NCI-H2081 (cell line): ENCODE results near the gene SLC30A9.

Source experiments
- DNase-seq, 2 experiments: peaks; one replicate each; lab custom pipeline; 2025; lab: John Stamatoyannopoulos, UW

The SLC30A9 gene

DNA sequence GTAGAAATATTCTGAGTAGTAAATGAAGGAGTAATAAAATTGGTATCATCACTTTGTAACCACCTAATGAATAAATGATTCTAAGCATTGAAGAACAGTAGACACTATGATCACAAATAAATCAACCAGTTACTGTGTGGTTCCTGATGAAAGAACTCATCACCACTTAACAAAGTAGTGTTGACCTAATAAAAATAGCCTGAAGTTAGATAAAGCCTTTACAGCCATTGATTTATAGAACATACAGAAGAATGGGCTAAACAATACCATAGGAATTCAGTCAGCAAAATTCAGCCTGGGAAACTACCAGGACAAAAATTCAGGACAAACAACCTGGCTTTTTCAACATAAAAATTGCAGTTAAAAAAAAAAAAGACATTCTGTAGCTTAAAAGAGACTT lies 9.0 kb downstream of the SLC30A9 start:
- no peak for DNase-seq

DNA sequence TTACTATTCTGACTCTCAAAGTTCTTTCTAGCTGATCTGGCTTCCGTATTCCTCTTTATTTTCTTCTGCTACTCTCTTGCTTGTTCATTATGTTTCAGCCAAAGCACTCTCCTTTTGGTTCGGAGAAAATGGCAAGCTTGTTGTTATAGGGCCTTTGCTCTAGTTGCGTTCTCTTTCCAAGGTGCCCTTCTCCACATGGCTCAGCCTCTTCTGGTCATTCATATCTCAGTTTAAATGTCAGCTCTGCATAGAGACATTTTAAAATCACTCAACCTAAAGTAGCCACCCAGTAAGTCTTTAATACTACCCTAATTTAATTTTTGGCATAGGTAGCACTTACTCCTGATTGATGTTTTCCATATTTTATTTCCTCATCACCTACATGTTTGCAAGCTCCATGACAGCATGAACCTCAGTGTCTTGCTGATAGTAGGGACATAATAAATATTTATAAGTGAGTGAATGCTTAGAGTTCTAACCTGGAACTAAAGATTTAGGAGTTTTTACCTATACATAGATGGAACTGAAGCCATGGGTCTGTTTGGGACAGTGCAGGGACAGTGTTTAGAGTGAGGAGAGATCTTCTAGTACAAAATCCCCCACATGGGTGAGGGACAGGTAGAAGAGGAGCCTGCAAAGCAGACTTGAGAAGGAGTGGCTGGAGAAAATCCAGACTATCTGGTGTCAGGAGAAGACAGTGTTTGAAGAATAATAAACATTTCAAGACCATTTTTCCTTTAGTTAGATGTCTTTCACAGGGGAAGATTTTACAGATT lies 17.9 kb downstream of the SLC30A9 start:
- DNase-seq = no peak

DNA sequence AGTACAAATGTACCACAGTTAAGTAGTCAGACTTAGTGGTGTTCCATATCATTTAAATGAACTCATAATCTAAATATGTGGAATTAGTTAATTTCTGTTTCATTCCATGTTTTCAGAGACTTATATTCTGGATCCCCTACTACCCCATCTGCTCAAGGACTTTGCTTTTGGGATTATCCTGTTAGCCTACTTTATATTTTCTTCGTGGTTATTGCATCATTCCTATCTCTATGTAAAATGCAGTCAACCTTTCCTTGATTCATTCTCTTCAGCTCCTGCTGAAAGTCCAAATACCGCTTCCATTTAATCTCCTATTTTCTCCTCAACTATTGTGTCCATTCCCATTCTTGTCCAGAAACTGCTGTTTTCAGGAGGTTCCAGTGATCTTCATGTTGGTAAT lies 25.1 kb downstream of the SLC30A9 start:
- no peak for DNase-seq

DNA sequence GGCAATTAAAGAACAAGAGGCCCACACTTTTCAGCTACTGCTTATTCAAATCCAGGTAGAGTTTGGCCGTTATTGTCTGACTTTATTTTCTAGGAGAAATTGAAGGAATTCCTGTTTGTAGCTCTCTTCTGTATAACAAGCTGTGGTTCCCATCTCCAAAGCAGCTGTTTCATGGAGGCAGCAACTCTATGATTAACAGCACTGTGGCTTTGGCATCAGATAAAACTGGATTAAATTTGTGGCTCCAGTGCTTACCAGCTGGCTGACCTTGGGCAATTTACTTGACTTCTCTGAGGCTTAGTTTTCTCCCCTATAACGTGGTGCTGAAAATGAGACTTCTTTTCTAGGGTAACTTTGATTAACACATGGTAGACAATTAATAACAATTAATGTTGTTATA lies 28.1 kb downstream of the SLC30A9 start:
- DNase-seq = no peak

DNA sequence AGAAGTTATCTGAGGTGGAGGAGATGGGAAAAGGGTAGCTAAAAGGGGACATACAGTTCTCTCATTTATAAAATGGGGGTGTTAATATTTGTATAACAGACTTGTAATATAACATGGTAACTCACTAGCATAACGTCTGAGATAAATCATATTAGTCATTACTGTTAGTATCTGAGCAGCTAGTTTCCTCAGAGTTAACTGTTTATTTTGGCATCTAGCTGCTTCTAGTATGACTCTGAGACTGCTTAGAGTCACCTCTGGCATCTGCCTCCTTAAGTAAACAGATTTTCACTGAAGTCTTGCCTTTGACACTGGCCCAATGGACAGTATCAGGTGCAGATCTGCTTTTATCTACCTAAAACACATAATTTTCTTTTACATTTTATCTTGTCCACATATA lies 58.1 kb downstream of the SLC30A9 start:
- no peak for DNase-seq

DNA sequence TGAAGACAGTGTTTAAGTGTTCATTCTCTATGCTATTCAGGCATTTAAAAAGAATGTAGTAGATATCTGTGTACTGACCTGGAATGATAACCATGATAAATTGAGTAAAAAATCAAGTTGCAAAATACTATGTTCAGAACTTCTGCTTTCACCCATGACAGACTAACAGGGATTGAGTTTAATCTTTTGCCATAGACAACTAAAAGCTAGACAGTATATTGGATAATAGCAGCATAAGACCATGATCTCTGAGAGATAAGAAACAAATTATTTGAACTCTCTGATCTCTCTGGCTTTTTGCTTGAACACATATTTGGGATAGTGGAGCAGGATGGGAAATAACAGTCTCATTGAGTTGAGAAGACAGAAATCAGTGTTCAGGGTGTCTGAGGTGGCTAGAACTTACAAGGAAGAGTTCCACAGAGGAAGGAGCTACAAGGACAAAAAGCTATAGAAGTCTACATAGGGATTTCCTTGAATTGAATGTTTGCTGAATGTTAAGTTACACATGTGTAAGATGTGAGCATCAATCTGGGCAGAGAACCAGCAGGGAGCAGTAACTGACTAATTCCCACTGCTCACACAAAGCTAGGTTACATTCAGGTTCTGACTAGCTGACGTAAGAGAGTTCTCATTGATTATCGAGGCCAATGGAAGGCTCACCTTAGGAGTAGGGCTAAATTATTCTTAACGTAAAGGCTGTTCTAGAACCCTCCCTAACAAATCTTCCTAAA lies 60.4 kb downstream of the SLC30A9 start:
- no peak for DNase-seq

DNA sequence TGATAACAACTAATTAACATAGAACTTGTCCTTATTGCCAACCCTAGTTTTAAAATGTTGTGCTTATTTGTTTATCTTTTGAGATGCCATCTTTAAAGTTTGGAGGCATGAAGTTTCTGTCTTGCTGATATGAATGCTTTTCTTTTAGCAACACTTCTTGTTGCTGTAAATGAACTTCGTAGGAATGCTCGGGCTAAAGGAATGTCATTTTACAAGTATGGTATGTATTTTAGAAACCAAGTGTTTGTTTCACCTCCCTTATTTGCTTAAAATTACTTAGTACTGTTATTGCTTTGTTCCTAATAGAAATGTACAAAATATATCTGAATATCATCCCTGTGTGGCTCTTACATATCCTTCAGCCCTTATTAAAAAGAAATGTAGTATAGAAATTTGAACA lies 76.1 kb downstream of the SLC30A9 start:
- no peak for DNase-seq

- DNase-seq = no peak
Observed at GRCh38 chr4:42067264-42067663, 76.9 kb downstream of the SLC30A9 start.

DNA sequence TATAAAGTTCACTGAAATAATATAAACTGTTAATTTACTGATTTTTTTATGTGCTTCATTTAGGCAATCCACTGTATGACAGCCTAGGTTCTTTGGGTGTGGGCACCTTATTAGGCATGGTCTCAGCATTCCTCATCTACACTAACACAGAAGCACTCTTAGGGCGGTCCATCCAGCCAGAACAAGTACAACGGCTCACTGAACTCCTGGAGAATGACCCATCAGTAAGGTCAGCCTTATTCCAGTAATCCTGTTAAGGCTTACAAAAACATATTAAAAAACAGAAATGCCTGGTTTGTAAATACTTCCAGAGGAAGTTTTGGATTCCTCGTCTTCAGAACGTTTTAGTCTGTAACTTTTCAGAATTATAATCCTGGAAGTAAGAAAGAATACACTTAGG lies 80.1 kb downstream of the SLC30A9 start:
- DNase-seq = no peak

- DNase-seq = no peak
Observed at GRCh38 chr4:42074294-42074693, 84.0 kb downstream of the SLC30A9 start.

- DNase-seq = no peak
Observed at GRCh38 chr4:42078184-42078801, 88.0 kb downstream of the SLC30A9 start.

- no peak for DNase-seq
Observed at GRCh38 chr4:42080306-42080705, 90.0 kb downstream of the SLC30A9 start.

- DNase-seq = no peak
Observed at GRCh38 chr4:42083816-42084215, 93.5 kb downstream of the SLC30A9 start.

GRCh38 chr4:42088386-42088785 lies 98.1 kb downstream of the SLC30A9 start:
- DNase-seq = no peak

DNA sequence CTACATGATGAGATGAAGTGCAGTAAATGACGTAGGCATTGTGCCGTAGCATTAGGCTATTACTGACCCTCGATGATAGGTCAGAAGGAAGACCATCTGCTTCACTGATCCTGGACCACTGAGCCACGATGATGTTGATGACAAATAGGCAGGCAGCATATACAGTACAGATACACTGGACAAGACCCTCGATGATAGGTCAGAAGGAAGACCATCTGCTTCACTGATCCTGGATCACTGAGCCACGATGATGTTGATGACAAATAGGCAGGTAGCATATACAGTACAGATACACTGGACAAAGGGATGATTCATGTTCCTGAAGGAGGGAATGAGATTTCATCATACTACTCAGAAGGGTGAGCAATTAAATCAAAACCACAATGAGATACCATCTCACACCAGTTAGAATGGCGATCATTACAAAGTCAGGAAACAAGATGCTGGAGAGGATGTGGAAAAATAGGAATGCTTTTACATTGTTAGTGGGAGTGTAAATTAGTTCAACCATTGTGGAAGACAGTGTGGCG lies 111.2 kb downstream of the SLC30A9 start:
- no peak for DNase-seq

DNA sequence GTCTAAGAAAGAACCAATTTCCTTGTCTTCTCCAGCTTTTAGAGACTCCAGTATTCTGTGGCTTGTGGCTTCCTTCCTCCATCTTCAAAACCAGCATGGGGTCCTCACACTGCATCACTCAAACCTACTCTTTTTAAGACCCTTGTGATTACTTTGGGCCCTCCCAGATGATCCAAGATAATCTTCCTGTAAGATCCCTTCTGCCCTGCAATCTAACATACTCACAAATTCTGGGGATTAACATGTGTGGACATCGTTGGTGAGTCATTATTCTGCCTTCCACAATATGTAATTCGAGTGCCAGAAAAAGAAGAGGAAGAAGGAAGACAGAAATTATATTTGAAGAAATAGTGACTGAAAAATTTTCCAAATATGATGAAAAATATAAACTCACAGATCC lies 114.2 kb downstream of the SLC30A9 start:
- DNase-seq = no peak

GRCh38 chr4:42112846-42113245 lies 122.5 kb downstream of the SLC30A9 start:
- no peak for DNase-seq

DNA sequence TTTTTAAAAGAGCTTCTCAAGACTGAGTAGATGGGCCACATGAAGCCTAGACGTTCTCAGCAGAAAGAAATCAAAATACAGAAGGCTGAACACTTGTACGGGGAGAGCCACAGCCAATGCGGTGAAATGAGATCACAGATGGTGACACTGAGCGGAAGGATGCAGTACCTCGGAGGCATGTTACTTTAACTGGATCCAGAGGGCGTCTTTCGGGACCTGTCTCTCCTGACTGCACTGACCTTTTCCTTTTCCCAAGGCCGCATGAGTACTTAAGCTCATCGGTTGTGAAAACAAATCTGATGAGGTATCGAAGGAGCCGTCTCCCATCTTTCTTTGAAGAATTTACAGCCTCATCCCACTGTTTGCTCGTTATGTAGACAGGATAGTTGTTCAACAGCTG lies 129.6 kb downstream of the SLC30A9 start:
- DNase-seq = no peak

GRCh38 chr4:42122237-42122636 lies 131.9 kb downstream of the SLC30A9 start:
- no peak for DNase-seq

DNA sequence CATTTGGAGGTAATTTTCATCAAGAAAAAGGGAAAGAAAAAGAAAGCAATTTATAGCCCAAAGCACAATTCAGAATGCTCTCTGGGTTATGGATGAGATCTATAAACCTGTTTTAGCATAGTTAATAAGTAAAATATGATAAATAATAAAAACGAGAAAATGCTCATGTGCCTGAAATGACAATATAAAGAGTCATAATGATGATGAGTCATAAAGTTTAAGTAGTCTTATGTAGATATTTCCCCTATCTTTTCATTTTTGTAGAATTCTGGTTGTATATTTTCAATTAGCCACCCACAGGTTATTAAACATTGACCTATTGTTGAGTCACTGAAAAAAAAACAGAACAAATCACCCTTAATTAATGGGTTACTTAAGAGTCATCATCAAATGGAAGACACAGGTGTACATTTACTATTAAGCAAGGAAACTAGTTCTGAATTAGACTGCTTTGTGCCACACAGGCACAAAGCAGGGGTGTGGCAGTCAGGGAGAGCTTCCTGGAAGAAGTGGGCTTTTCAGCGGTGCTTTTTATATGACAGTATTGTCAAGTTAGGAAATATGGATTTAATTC lies 132.8 kb downstream of the SLC30A9 start:
- DNase-seq = no peak

GRCh38 chr4:42132099-42132498 lies 141.8 kb downstream of the SLC30A9 start:
- DNase-seq = no peak

- no peak for DNase-seq
Observed at GRCh38 chr4:42133006-42133405, 142.7 kb downstream of the SLC30A9 start.

DNA sequence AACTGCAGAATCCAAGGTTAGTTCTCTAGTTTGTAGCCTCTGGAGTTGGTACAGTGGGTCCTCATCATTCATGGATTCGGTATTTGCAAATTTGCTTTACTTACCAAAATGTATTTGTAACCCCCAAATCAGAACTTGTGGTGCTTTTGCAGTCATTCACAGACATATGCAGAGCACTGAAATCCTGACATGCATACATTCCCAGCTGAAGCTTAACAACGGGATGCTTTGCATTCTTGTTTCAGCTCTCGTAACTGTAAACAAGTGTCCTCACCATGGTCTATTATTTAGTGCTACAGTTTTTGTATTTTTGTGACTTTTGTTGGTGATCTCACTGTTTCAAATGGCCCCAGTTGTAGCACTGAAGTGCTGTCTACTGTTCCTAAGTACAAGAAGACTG lies 146.0 kb downstream of the SLC30A9 start:
- DNase-seq = no peak
